ENCODE results near the gene CCDC112. TPM values are rescaled to one million over a fixed set of nuclear protein-coding genes. Genes with fewer than 3 reads are reported as not detected.

The CCDC112 gene
- total RNA-seq, 2 donors from 2014 or later = 8.4 to 11.1 TPM

- TF ChIP-seq CTCF (IDR thresholded peaks at IDR 0.05) = no peak
- H3K27me3 ChIP-seq (replicated peaks; ENCODE audit: insufficient read depth) = no peaks in the 10 kb centered on the region
Observed at GRCh38 chr5:115324021-115324420, 27.6 kb upstream of the CCDC112 start.

GRCh38 chr5:115322729-115323128 lies 26.3 kb upstream of the CCDC112 start:
- no peak for ATAC-seq (ENCODE audit: insufficient number of reproducible peaks, low FRiP score, low read depth)
- H3K4me3 ChIP-seq = no peak overlapping the region
- no peak for TF ChIP-seq CTCF (IDR thresholded peaks at IDR 0.05)
- H3K36me3 ChIP-seq = no peaks in the 10 kb centered on the region
- H3K4me1 ChIP-seq (ENCODE audit: control insufficient read depth in 1 of 2, low read depth in 2 of 2) = no peaks in the 10 kb centered on the region
- H3K27me3 ChIP-seq (replicated peaks; ENCODE audit: insufficient read depth) = no peaks in the 10 kb centered on the region
- DNase-seq (ENCODE audit: low spot score) = no peak
- no peaks in the 10 kb centered on the region for H3K9me3 ChIP-seq
- no peak overlapping the region for H3K27ac ChIP-seq

More at GRCh38 chr5:115324021-115324420, 27.6 kb upstream of the CCDC112 start:
- Histone ChIP-seq H3K36me3 (no peaks in the 10 kb centered on the region), H3K4me3 (no peak overlapping the region), H3K9me3 (no peaks in the 10 kb centered on the region), H3K4me1 (ENCODE audit: control insufficient read depth in 1 of 2, low read depth in 2 of 2) (no peaks in the 10 kb centered on the region), H3K27ac (no peak overlapping the region)
- ATAC-seq (ENCODE audit: insufficient number of reproducible peaks, low FRiP score, low read depth) = no peak
- DNase-seq (ENCODE audit: low spot score) = no peak

GRCh38 chr5:115321309-115321708 lies 24.9 kb upstream of the CCDC112 start:
- DNase-seq (ENCODE audit: low spot score) (no peak), ATAC-seq (ENCODE audit: insufficient number of reproducible peaks, low FRiP score, low read depth) (no peak)
- Histone ChIP-seq H3K27me3 (replicated peaks; ENCODE audit: insufficient read depth) (no peaks in the 10 kb centered on the region), H3K4me3 (no peak overlapping the region), H3K9me3 (no peaks in the 10 kb centered on the region), H3K4me1 (ENCODE audit: control insufficient read depth in 1 of 2, low read depth in 2 of 2) (no peaks in the 10 kb centered on the region), H3K27ac (no peak overlapping the region), H3K36me3 (no peaks in the 10 kb centered on the region)
- no peak for TF ChIP-seq CTCF (IDR thresholded peaks at IDR 0.05)

GRCh38 chr5:115320515-115320914 lies 24.1 kb upstream of the CCDC112 start:
- Histone ChIP-seq H3K36me3 (no peaks in the 10 kb centered on the region), H3K4me3 (no peak overlapping the region), H3K27me3 (replicated peaks; ENCODE audit: insufficient read depth) (no peaks in the 10 kb centered on the region), H3K4me1 (ENCODE audit: control insufficient read depth in 1 of 2, low read depth in 2 of 2) (no peaks in the 10 kb centered on the region), H3K27ac (no peak overlapping the region), H3K9me3 (no peaks in the 10 kb centered on the region)
- TF ChIP-seq CTCF (IDR thresholded peaks at IDR 0.05) = no peak
- no peak for ATAC-seq (ENCODE audit: insufficient number of reproducible peaks, low FRiP score, low read depth)
- no peak for DNase-seq (ENCODE audit: low spot score)

- Histone ChIP-seq H3K27me3 (replicated peaks; ENCODE audit: insufficient read depth) (no peaks in the 10 kb centered on the region), H3K4me3 (no peak overlapping the region), H3K4me1 (ENCODE audit: control insufficient read depth in 1 of 2, low read depth in 2 of 2) (no peaks in the 10 kb centered on the region), H3K27ac (no peak overlapping the region), H3K9me3 (no peaks in the 10 kb centered on the region), H3K36me3 (no peaks in the 10 kb centered on the region)
- DNase-seq (ENCODE audit: low spot score) = no peak
- no peak for ATAC-seq (ENCODE audit: insufficient number of reproducible peaks, low FRiP score, low read depth)
- no peak for TF ChIP-seq CTCF (IDR thresholded peaks at IDR 0.05)
Observed at GRCh38 chr5:115320006-115320405, 23.6 kb upstream of the CCDC112 start.
